Right atrium auricular region (tissue), 2 donors: ENCODE measurements around the gene FOXC2. TPM values are rescaled to one million over a fixed set of nuclear protein-coding genes. Genes with fewer than 3 reads are reported as not detected.

Experiments used
- DNase-seq: peaks from one replicate; pipeline ENCODE4 v3.0.0-alpha.2; 2019; ENCODE audit warnings: low spot score
- H3K27ac ChIP-seq, 2 donors: fragments of 200-600 bp; sonication (generic); 1 replicate in 1 of 2; 2 replicates in 1 of 2; pipeline ENCODE4 v1.5.1; 2016 to 2019
- H3K27me3 ChIP-seq, 2 donors: fragments of 200-600 bp; sonication (generic); one replicate each; pipeline versions ENCODE4 v1.5.1 to v1.6.0; 2017 to 2019
- H3K36me3 ChIP-seq: fragments of 200-600 bp; sonication (generic); one replicate; pipeline ENCODE4 v1.5.1; 2016
- H3K4me1 ChIP-seq, 2 donors: fragments of 200-600 bp; sonication (generic); one replicate each; pipeline versions ENCODE4 v1.5.1 to v1.6.0; 2017 to 2019
- H3K4me3 ChIP-seq, 2 donors: fragments of 200-600 bp; sonication (generic); 1 replicate in 1 of 2; 2 replicates in 1 of 2; pipeline ENCODE4 v1.5.1; 2017 to 2019; ENCODE audit warnings: mild to moderate bottlenecking in 1 of 2, moderate library complexity in 1 of 2
- H3K9me3 ChIP-seq, 2 donors: fragments of 200-600 bp; sonication (generic); one replicate each; pipeline ENCODE4 v1.5.1; 2019
- total RNA-seq, 2 donors: library from RNA; depleted of rRNA; stranded (reverse); fragments of >200 nt; gene quantifications; one replicate each; pipeline ENCODE4 v1.1.0, GENCODE V29; 2016
- TF ChIP-seq, protein P1 (sequence below), 2 donors: fragments of 200-600 bp; sonication (generic); IDR thresholded peaks; one replicate each; pipeline ENCODE4 v1.5.1; 2019; ENCODE audit warnings: antibody characterized with exemption in 2 of 2

The FOXC2 gene
- total RNA-seq, 2 donors from 2014 or later: 2.6 to 2.9 TPM

DNA sequence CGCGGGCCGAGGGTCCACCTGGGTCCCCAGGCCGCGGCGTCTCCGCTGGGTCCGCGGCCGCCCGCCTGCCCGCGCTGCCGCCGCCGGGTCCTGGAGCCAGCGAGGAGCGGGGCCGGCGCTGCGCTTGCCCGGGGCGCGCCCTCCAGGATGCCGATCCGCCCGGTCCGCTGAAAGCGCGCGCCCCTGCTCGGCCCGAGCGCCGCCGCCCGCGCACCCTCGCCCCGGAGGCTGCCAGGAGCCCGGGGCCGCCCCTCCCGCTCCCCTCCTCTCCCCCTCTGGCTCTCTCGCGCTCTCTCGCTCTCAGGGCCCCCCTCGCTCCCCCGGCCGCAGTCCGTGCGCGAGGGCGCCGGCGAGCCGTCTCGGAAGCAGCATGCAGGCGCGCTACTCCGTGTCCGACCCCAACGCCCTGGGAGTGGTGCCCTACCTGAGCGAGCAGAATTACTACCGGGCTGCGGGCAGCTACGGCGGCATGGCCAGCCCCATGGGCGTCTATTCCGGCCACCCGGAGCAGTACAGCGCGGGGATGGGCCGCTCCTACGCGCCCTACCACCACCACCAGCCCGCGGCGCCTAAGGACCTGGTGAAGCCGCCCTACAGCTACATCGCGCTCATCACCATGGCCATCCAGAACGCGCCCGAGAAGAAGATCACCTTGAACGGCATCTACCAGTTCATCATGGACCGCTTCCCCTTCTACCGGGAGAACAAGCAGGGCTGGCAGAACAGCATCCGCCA lies 504 bp downstream of the FOXC2 start:
- DNase-seq: no peak
- peaks cover 0 to 16% of the 10 kb centered on the region in 2 donors for H3K27me3 ChIP-seq

DNA sequence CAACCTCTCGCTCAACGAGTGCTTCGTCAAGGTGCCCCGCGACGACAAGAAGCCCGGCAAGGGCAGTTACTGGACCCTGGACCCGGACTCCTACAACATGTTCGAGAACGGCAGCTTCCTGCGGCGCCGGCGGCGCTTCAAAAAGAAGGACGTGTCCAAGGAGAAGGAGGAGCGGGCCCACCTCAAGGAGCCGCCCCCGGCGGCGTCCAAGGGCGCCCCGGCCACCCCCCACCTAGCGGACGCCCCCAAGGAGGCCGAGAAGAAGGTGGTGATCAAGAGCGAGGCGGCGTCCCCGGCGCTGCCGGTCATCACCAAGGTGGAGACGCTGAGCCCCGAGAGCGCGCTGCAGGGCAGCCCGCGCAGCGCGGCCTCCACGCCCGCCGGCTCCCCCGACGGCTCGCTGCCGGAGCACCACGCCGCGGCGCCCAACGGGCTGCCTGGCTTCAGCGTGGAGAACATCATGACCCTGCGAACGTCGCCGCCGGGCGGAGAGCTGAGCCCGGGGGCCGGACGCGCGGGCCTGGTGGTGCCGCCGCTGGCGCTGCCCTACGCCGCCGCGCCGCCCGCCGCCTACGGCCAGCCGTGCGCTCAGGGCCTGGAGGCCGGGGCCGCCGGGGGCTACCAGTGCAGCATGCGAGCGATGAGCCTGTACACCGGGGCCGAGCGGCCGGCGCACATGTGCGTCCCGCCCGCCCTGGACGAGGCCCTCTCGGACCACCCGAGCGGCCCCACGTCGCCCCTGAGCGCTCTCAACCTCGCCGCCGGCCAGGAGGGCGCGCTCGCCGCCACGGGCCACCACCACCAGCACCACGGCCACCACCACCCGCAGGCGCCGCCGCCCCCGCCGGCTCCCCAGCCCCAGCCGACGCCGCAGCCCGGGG lies 1.3 kb downstream of the FOXC2 start:
- TF ChIP-seq, protein P1, sequence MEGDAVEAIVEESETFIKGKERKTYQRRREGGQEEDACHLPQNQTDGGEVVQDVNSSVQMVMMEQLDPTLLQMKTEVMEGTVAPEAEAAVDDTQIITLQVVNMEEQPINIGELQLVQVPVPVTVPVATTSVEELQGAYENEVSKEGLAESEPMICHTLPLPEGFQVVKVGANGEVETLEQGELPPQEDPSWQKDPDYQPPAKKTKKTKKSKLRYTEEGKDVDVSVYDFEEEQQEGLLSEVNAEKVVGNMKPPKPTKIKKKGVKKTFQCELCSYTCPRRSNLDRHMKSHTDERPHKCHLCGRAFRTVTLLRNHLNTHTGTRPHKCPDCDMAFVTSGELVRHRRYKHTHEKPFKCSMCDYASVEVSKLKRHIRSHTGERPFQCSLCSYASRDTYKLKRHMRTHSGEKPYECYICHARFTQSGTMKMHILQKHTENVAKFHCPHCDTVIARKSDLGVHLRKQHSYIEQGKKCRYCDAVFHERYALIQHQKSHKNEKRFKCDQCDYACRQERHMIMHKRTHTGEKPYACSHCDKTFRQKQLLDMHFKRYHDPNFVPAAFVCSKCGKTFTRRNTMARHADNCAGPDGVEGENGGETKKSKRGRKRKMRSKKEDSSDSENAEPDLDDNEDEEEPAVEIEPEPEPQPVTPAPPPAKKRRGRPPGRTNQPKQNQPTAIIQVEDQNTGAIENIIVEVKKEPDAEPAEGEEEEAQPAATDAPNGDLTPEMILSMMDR (IDR thresholded peaks at IDR 0.05): no peak
- peaks cover 0 to 6% of the 10 kb centered on the region in 2 donors for H3K4me1 ChIP-seq
- peaks cover 0 to 16% of the 10 kb centered on the region in 2 donors for H3K27me3 ChIP-seq
- no peaks in the 10 kb centered on the region for H3K9me3 ChIP-seq
- no peaks in the 10 kb centered on the region for H3K36me3 ChIP-seq
- no peak for DNase-seq
- H3K27ac ChIP-seq: peak overlapping the region; percentile 86 to 90
- H3K4me3 ChIP-seq: peak overlapping the region; percentile 53 to 59

More for the DNA sequence above, 504 bp downstream of the FOXC2 start:
- H3K9me3 ChIP-seq: no peaks in the 10 kb centered on the region
- peak overlapping the region; percentile 53 to 59 for H3K4me3 ChIP-seq
- peaks cover 0 to 6% of the 10 kb centered on the region in 2 donors for H3K4me1 ChIP-seq
- H3K27ac ChIP-seq: peak overlapping the region; percentile 86 to 90
- no peaks in the 10 kb centered on the region for H3K36me3 ChIP-seq
- TF ChIP-seq, protein P1 (IDR thresholded peaks at IDR 0.05): no peak

DNA sequence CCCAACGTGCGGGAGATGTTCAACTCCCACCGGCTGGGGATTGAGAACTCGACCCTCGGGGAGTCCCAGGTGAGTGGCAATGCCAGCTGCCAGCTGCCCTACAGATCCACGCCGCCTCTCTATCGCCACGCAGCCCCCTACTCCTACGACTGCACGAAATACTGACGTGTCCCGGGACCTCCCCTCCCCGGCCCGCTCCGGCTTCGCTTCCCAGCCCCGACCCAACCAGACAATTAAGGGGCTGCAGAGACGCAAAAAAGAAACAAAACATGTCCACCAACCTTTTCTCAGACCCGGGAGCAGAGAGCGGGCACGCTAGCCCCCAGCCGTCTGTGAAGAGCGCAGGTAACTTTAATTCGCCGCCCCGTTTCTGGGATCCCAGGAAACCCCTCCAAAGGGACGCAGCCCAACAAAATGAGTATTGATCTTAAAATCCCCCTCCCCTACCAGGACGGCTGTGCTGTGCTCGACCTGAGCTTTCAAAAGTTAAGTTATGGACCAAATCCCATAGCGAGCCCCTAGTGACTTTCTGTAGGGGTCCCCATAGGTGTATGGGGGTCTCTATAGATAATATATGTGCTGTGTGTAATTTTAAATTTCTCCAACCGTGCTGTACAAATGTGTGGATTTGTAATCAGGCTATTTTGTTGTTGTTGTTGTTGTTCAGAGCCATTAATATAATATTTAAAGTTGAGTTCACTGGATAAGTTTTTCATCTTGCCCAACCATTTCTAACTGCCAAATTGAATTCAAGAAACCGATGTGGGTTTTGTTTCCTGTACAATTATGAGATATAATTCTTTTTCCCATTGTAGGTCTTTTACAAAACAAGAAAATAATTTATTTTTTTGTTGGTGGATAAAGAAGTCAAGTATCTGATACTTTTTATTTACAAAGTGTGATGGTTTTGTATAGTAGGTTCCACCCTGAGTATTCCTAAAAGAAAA lies 2.3 kb downstream of the FOXC2 start:
- TF ChIP-seq, protein P1 (IDR thresholded peaks at IDR 0.05): no peak
- H3K27ac ChIP-seq: peak overlapping the region; percentile 86 to 90
- H3K27me3 ChIP-seq: peaks cover 0 to 16% of the 10 kb centered on the region in 2 donors
- DNase-seq: no peak
- H3K4me3 ChIP-seq: peak overlapping the region; percentile 53 to 59
- no peaks in the 10 kb centered on the region for H3K9me3 ChIP-seq
- H3K4me1 ChIP-seq: peaks cover 0 to 4% of the 10 kb centered on the region in 2 donors
- no peaks in the 10 kb centered on the region for H3K36me3 ChIP-seq

DNA sequence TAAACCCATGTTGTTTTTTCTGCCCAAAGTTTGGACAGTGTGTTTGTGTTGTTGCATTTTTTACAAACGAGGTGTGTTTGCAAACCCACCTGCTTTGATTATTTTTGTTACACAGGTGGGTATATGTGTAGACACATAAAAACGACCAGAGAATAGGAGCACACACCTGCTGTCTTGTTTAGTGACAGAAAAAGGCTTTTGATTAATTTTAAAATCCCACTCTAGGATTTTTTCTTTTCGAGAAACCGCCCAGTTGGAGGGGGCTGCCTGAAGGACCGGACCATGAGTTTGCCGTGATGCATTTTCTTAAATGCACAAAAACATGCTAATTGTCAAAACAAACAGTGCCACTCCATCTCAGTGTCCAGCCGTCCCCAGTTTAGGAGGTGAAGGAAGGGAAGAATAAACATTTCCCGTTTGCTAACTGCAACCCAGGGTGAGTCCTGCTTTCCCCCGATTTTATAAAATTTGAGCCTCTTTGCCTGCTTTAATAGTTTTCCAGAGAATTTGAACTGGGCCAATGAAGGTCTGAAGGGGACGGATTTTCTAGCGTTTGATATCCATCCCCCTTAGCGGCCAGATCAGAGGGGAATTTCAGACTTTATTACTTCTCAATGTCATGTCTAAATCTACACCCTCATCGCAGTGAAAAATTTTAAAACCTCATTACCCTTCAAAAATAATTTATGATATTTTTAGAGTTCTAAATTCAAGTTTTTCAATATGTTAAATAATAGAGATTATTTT lies 3.2 kb downstream of the FOXC2 start:
- Histone ChIP-seq H3K36me3 (no peaks in the 10 kb centered on the region), H3K4me3 (peak overlapping the region; percentile 53 to 59), H3K27ac (peak overlapping the region; percentile 56 to 90), H3K9me3 (no peaks in the 10 kb centered on the region), H3K27me3 (peaks cover 0 to 9% of the 10 kb centered on the region in 2 donors), H3K4me1 (peaks cover 0 to 3% of the 10 kb centered on the region in 2 donors)
- no peak for DNase-seq
- TF ChIP-seq, protein P1 (IDR thresholded peaks at IDR 0.05): no peak
